Right lobe of liver (tissue), 4 donors: ENCODE measurements around the gene UBA3.

ENCODE experiments used
- POLR2A ChIP-seq: fragments of 450-650 bp; IDR thresholded peaks from one replicate; pipeline ENCODE4 v1.6.1; 2017; ENCODE audit warnings: antibody characterized with exemption, mild to moderate bottlenecking
- TF ChIP-seq, protein P1 (sequence below), 4 donors: fragments of 200-600 bp in 3 of 4; fragments of 450-650 bp in 1 of 4; IDR thresholded peaks; one replicate each; pipeline versions ENCODE4 v1.5.1 to v1.8.0; 2016 to 2022; ENCODE audit warnings: antibody characterized with exemption in 4 of 4, mild to moderate bottlenecking in 2 of 4
- donor health status: DM: no; HTN: no; CAD: no.
- donor health status: DM: no; HTN: no; CAD: no.
- donor health status: DM: no; HTN: yes; CAD: no.

- TF ChIP-seq, protein P1, sequence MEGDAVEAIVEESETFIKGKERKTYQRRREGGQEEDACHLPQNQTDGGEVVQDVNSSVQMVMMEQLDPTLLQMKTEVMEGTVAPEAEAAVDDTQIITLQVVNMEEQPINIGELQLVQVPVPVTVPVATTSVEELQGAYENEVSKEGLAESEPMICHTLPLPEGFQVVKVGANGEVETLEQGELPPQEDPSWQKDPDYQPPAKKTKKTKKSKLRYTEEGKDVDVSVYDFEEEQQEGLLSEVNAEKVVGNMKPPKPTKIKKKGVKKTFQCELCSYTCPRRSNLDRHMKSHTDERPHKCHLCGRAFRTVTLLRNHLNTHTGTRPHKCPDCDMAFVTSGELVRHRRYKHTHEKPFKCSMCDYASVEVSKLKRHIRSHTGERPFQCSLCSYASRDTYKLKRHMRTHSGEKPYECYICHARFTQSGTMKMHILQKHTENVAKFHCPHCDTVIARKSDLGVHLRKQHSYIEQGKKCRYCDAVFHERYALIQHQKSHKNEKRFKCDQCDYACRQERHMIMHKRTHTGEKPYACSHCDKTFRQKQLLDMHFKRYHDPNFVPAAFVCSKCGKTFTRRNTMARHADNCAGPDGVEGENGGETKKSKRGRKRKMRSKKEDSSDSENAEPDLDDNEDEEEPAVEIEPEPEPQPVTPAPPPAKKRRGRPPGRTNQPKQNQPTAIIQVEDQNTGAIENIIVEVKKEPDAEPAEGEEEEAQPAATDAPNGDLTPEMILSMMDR (IDR thresholded peaks at IDR 0.05) = no peak
- no peak for TF ChIP-seq POLR2A
Measured at GRCh38 chr3:69097407-69098086, 17.4 kb upstream of the UBA3 start.
